NCI-H1417 treated with DMSO at 0.1 percent for 48 hours (cell line): ENCODE measurements around the gene ADGRF1.
"Not testable (repeated sequence)": the region's sequence is repeated elsewhere in the genome, so short reads cannot be mapped to it uniquely, and the experiment has no call there.

ENCODE experiments used
- DNase-seq: peaks from one replicate; lab custom pipeline; 2025; lab: John Stamatoyannopoulos, UW

The ADGRF1 gene

GRCh38 chr6:47042275-47042791 is at the start of gene ADGRF1:
Gene ADGRF1 (minus strand): TSS chr6:47042332. CDS start chr6:47029061, 13,271 bp downstream.
- DNase-seq, result no peak

DNA sequence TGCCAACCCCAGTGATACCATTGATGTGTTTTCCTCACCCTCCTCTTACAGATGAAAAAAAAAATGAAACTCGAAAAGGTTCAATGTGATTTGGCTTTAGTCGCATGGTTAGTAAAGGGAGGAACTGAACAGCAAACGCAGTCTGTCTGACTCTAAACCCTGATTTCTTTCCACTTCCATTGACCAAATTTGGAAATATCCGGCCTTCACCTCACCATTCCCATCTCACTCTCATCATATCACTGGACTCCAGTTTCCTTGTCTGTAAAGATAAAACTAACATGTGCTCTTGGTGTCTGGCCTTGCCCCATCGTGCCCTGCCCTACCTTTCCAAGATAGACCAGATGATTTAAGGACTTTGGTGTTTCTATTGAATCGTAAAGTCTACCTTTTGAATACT is 48.7 kb upstream of the ADGRF1 start:
- no peak for DNase-seq

GRCh38 chr6:47089473-47089872 is 47.3 kb upstream of the ADGRF1 start:
- DNase-seq, result not testable (repeated sequence)

GRCh38 chr6:47086051-47086770 is 44.1 kb upstream of the ADGRF1 start:
- no peak for DNase-seq

GRCh38 chr6:47084610-47085009 is 42.5 kb upstream of the ADGRF1 start:
- no peak for DNase-seq

GRCh38 chr6:47083586-47084047 is 41.5 kb upstream of the ADGRF1 start:
- DNase-seq, result peak; percentile 27

- no peak for DNase-seq
Observed at GRCh38 chr6:47080083-47080596, 38.0 kb upstream of the ADGRF1 start.

DNA sequence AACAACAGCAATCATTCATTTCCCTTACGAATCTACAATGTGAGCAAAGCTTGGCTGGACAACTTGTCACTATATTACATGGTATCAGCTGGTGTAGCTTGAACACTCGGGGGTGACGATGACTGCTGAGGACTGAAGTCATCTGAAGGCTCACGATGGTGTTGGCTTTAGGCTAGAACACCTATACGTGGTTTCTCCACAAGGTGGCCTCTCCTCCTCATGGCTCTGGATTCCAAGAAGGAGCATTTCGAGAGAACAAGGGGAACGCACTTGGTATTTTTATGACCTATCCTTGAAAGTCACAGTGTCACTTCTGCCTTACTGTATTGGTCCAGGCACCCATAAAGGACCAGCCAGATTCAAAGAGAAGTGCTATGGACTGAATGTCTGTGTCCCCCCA is 37.5 kb upstream of the ADGRF1 start:
- no peak for DNase-seq

DNA sequence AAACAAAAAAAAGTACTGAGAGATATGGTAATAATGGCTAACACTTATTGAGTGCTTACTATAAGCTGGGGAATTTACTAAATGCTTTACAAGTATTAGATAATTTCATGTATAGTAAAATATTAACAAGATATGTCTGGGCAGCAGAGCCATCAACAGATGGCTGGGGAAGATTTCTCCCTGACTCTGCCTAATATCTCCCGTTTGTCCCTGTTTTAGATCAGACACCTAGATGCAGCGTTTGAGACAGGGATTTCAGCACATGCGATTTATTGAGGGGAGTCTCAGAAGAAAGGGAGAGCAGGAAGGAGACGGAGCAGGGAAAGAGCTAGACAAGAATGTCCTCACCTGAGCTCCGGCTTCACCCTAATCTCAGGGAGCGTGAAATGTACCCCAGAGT is 36.9 kb upstream of the ADGRF1 start:
- no peak for DNase-seq

DNA sequence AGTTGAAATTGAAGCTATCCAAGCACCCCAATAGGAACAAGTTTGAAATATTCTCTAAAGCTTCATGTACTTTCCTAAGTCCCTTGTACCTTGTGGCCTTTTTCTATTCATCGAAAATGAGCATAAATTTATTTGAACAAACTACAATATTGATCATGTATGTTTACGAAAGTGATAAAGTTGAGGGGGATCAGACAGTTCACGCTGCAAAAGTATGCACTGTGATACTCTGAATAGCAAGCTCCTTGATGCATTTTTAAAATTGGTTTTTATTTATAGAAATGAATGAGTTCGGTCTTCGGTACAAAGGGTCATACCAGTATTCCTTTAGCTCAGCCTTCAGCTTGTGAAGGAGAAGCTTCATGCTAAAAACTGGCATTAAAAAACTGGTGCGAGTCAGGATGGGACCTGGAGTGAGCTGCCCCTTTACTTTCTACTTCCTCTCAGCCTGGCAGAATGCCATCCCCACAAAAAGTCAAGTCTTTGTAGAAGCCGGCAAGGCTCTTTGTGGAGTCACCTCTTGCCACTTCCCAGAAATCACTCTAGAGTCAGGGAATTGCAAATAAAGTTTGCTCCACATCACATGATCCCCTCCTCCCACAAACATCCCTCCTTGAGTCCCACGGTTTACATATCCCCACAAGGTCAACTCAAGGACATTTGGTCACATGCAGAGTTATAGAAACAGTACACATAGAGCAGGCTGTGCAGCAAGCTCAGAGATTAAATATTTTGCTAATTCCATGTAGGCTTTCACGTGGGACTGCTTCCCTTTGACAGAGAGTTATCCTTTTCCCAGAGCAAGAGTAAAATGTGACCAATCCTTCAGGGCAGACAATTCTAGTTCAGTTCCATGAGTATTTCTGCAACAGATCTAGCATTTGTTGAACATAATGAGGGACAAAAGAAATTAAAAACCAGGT is 34.6 kb upstream of the ADGRF1 start:
- no peak for DNase-seq

DNA sequence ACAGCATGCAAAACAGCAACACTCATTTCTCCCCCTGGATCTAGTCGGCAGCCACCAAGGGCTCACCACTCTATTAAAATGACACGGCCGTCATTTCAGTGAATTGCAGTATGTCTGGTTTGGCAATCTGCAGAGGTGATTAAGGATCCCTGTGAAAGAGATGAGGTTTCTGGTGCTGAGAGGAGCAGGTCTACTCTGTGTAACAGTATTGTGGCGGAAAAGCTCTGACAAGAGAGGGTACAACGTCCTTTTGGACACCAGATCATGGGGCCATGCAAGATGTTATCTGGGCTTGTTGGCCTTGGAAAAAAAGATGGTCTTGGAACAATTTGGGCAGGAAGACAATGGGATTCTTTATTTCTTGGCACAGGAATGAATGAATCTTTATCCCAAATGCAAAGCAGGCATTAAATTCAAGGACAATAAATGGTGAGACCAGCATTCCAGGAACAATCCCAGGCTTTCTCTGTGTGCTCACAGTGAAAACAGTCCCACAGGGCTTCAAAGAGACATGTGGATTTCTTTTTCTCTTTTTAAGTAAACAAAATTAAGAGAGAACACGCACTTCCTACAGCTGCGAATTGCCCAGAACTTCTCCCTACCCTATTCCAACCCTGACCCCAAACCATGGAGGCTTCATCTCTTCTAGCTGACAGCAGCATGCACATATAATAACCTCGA is 33.7 kb upstream of the ADGRF1 start:
- DNase-seq, result no peak

- no peak for DNase-seq
Observed at GRCh38 chr6:47075168-47075567, 33.0 kb upstream of the ADGRF1 start.

DNA sequence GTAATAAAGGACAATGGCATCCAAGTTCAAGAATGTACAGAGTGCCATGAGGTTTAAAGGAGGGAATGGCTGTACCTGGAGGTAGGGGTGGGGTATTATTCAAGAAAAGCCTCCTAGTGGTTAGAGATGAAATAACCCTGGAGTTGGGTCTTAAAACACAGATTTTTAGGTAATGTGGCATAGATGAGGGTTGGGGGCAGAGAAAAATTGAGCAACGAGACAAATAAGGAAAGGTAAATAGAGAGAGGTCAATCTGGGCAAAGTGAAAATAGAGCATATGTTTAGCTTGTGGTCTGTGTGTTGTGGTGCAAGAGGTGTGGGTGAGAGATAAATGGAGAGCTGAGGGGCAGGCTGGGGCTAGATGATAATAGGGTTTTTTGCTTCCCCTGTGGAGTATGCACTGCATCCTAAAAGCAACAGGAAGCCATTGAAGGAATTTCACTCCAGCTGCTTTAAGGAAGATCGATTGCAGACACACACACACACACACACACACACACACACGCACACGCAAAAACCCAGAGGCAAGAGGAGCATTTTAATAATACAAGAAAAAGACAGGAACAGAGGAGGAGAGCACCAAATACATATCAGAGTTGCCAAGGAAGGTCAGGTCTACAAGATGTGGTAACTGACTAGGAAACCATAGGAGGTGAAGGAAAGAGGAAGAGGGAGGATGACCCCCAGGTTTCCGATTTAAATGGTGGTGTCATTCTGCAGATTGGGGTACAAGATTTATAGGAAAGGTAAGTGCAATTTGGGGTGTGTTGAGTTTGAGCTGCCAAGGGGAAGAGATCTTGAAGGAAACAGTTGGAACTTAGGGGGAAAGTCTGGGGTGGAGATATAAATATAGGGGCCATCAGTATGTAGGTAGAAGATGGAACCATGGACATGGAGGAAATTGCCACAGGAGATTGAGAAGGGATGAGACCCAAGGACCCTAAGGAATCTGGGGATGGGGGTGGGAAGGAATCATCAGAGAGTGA is 31.3 kb upstream of the ADGRF1 start:
- DNase-seq, result no peak

DNA sequence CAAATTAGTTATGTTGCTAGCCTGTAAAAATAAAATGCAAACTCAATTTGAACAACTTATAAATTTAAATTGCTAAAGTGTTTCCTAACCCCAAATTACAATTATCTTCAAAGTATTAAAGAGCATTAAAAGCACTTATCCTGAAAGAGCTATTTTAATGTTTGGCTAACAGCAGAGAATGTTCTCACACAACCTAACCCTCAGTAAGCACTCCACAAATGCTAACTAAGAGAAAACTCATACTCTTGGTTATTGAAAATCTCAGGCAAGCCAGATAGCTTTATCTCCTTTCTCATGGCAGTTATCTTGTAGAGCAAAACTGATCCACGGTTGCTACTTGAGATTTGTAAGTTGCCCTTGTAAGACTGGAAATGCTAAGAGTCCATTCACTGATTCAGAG is 30.5 kb upstream of the ADGRF1 start:
- no peak for DNase-seq

- no peak for DNase-seq
Observed at GRCh38 chr6:47071681-47072080, 29.5 kb upstream of the ADGRF1 start.

DNA sequence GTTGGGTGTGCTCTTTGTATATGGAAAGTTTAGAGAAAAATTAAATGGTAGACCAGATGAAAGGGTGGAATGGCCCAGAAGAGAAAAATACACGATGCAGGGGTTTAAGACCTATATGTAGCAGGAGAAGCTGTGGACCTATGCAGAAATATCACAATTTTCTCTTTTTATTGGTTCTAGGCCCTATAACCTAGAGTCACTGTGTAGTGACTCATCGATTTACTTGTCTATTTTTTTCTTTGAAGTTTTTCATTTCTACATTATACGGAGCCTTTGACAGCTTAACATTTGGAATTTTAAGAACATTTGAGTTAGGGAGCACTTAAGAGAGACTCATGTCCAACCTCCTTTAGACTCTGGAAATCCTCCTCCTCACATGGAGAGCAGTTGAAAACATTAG is 28.3 kb upstream of the ADGRF1 start:
- DNase-seq, result no peak

DNA sequence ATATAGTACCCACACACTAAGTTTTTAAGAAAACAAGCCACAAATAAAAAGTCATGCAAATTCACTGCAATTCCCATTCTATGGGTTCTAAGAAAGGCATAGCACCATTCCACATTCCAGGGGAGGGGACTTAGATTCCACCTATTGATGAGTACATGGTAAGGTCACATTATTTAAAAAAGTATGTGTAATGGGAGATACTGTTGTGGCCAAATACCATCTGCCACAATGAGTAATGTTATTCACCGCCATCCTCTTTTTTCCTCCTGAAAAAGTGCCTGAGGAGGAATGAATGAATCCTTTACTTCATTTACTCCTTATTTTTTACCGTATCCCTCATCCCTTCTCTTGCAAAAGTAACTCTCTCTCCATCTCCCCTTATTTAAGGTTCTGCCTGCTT is 27.0 kb upstream of the ADGRF1 start:
- no peak for DNase-seq

- DNase-seq, result no peak
Observed at GRCh38 chr6:47066418-47066817, 24.3 kb upstream of the ADGRF1 start.

GRCh38 chr6:47064274-47064673 is 22.1 kb upstream of the ADGRF1 start:
- no peak for DNase-seq

DNA sequence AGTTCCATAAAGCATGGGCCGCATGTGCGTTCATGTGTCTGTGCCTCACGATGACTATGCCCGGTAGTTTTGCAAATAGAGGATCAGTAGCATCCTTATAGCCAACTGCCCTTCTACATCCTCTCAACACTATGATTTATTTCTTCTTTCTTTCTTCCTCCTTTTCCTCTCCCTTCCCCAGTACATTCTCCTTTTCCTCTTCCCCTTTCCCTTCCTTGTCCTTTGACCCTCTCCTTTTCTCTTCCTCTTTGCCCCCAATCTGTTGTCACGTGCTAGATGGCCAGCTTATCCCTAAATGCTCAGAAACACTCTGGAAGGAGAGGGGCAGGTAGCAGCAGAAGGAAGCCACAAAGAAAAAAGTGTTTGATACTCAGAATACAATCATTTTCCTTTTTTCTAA is 20.2 kb upstream of the ADGRF1 start:
- no peak for DNase-seq
